VCaP (cell line): ENCODE data around the gene CILP2.

Experiments used
- H3K27ac ChIP-seq: fragments of 450-650 bp; 2 replicates; pipeline ENCODE4 v1.5.1; 2017
- CTCF ChIP-seq: fragments of 450-650 bp; conservative IDR thresholded peaks from 2 replicates; pipeline ENCODE4 v1.5.1; 2017; ENCODE audit warnings: mild to moderate bottlenecking, moderate library complexity

Gene CILP2

GRCh38 chr19:19544954-19545591 lies 7.0 kb downstream of the CILP2 start:
- H3K27ac ChIP-seq: no peak overlapping the region
- no peak for TF ChIP-seq CTCF

GRCh38 chr19:19545707-19546106 lies 7.6 kb downstream of the CILP2 start:
- H3K27ac ChIP-seq: no peak overlapping the region
- no peak for TF ChIP-seq CTCF

- no peak overlapping the region for H3K27ac ChIP-seq
- TF ChIP-seq CTCF: no peak
Observed at GRCh38 chr19:19546751-19547162, 8.7 kb downstream of the CILP2 start.

GRCh38 chr19:19547674-19548336 lies 9.7 kb downstream of the CILP2 start:
- TF ChIP-seq CTCF: no peak
- no peak overlapping the region for H3K27ac ChIP-seq

- no peak overlapping the region for H3K27ac ChIP-seq
- no peak for TF ChIP-seq CTCF
Observed at GRCh38 chr19:19548915-19549759, 11.1 kb downstream of the CILP2 start.

GRCh38 chr19:19549804-19550464 lies 11.9 kb downstream of the CILP2 start:
- no peak overlapping the region for H3K27ac ChIP-seq
- no peak for TF ChIP-seq CTCF

GRCh38 chr19:19550485-19550929 lies 12.4 kb downstream of the CILP2 start:
- no peak for TF ChIP-seq CTCF
- no peak overlapping the region for H3K27ac ChIP-seq
